ENCODE measurements around the gene STXBP6. TPM values are rescaled to one million over a fixed set of nuclear protein-coding genes. Genes with fewer than 3 reads are reported as not detected.

The STXBP6 gene
- total RNA-seq, 1 donor from 2014 or later, result 27.1 TPM

- no peak overlapping the region for H3K27ac ChIP-seq (ENCODE audit: low read depth, low read length)
- H2AFZ ChIP-seq (ENCODE audit: low read depth, low read length), result no peak overlapping the region
- DNase-seq (ENCODE audit: low read depth) (no peak), FAIRE-seq (no peak)
- peaks cover 13% of the 10 kb centered on the region for H3K27me3 Mint-ChIP-seq (ENCODE audit: low read depth, unreplicated experiment)
- no peaks in the 10 kb centered on the region for H4K20me1 ChIP-seq (ENCODE audit: insufficient read depth, low read length)
- peaks cover 13% of the 10 kb centered on the region for H3K27me3 ChIP-seq (ENCODE audit: insufficient read depth, low read length)
- H3K4me2 ChIP-seq (ENCODE audit: low read length), result no peak overlapping the region
- no peak overlapping the region for H3K27ac Mint-ChIP-seq (ENCODE audit: unreplicated experiment)
- no peaks in the 10 kb centered on the region for H3K9me3 ChIP-seq (ENCODE audit: insufficient read depth, low read depth, low read length)
- no peak overlapping the region for H3K4me3 ChIP-seq (ENCODE audit: insufficient read depth, low read depth, low read length)
- TF ChIP-seq CTCF (IDR thresholded peaks at IDR 0.05; ENCODE audit: insufficient read depth, low read depth, low read length) (no peak), EZH2 (IDR thresholded peaks at IDR 0.05; ENCODE audit: insufficient read depth, low read length) (no peak)
- no peaks in the 10 kb centered on the region for H3K9me3 Mint-ChIP-seq (ENCODE audit: unreplicated experiment)
- peaks cover 29% of the 10 kb centered on the region for H3K4me1 Mint-ChIP-seq (ENCODE audit: low read depth, unreplicated experiment)
- no peak overlapping the region for H3K9ac ChIP-seq (ENCODE audit: low read length)
- no peaks in the 10 kb centered on the region for H3K36me3 Mint-ChIP-seq (ENCODE audit: low read depth, unreplicated experiment)
- no peaks in the 10 kb centered on the region for H3K36me3 ChIP-seq (ENCODE audit: insufficient read depth, low read length)
- H3K4me3 Mint-ChIP-seq (ENCODE audit: unreplicated experiment), result no peak overlapping the region
- peaks cover 19% of the 10 kb centered on the region for H3K4me1 ChIP-seq (ENCODE audit: insufficient read depth, low read length)
- no peaks in the 10 kb centered on the region for H3K79me2 ChIP-seq (ENCODE audit: insufficient read depth, low read length)
Measured at GRCh38 chr14:25052385-25052784, 2.4 kb upstream of the STXBP6 start.

GRCh38 chr14:25050269-25051150, 563 bp upstream of the STXBP6 start:
- H3K36me3 ChIP-seq (ENCODE audit: insufficient read depth, low read length), result no peaks in the 10 kb centered on the region
- peak overlapping the region; percentile 91 for H3K4me3 Mint-ChIP-seq (ENCODE audit: unreplicated experiment)
- DNase-seq (ENCODE audit: low read depth) (peak; percentile 83), FAIRE-seq (no peak)
- H3K9me3 Mint-ChIP-seq (ENCODE audit: unreplicated experiment), result no peaks in the 10 kb centered on the region
- H3K9me3 ChIP-seq (ENCODE audit: insufficient read depth, low read depth, low read length), result no peaks in the 10 kb centered on the region
- H3K4me1 Mint-ChIP-seq (ENCODE audit: low read depth, unreplicated experiment), result peaks cover 32% of the 10 kb centered on the region
- no peaks in the 10 kb centered on the region for H3K79me2 ChIP-seq (ENCODE audit: insufficient read depth, low read length)
- H3K27me3 ChIP-seq (ENCODE audit: insufficient read depth, low read length), result peaks cover 13% of the 10 kb centered on the region
- H3K4me1 ChIP-seq (ENCODE audit: insufficient read depth, low read length), result peaks cover 19% of the 10 kb centered on the region
- no peaks in the 10 kb centered on the region for H3K36me3 Mint-ChIP-seq (ENCODE audit: low read depth, unreplicated experiment)
- H3K27ac Mint-ChIP-seq (ENCODE audit: unreplicated experiment), result peak overlapping the region; percentile 66
- peak overlapping the region; percentile 93 for H3K4me2 ChIP-seq (ENCODE audit: low read length)
- TF ChIP-seq EZH2 (IDR thresholded peaks at IDR 0.05; ENCODE audit: insufficient read depth, low read length), result no peak
- no peak for TF ChIP-seq CTCF (IDR thresholded peaks at IDR 0.05; ENCODE audit: insufficient read depth, low read depth, low read length)
- peak overlapping the region; percentile 65 for H3K4me3 ChIP-seq (ENCODE audit: insufficient read depth, low read depth, low read length)
- peaks cover 13% of the 10 kb centered on the region for H3K27me3 Mint-ChIP-seq (ENCODE audit: low read depth, unreplicated experiment)
- H3K9ac ChIP-seq (ENCODE audit: low read length), result peak overlapping the region; percentile 66
- no peak overlapping the region for H3K27ac ChIP-seq (ENCODE audit: low read depth, low read length)
- H4K20me1 ChIP-seq (ENCODE audit: insufficient read depth, low read length), result no peaks in the 10 kb centered on the region
- H2AFZ ChIP-seq (ENCODE audit: low read depth, low read length), result peak overlapping the region; percentile 73

- H3K4me1 ChIP-seq (ENCODE audit: insufficient read depth, low read length), result peaks cover 19% of the 10 kb centered on the region
- peak overlapping the region; percentile 73 for H2AFZ ChIP-seq (ENCODE audit: low read depth, low read length)
- no peak overlapping the region for H3K27ac ChIP-seq (ENCODE audit: low read depth, low read length)
- H3K9ac ChIP-seq (ENCODE audit: low read length), result peak overlapping the region; percentile 64
- peaks cover 35% of the 10 kb centered on the region for H3K4me1 Mint-ChIP-seq (ENCODE audit: low read depth, unreplicated experiment)
- H3K79me2 ChIP-seq (ENCODE audit: insufficient read depth, low read length), result no peaks in the 10 kb centered on the region
- H3K4me3 ChIP-seq (ENCODE audit: insufficient read depth, low read depth, low read length), result peak overlapping the region; percentile 65
- DNase-seq (ENCODE audit: low read depth) (peak; percentile 10), FAIRE-seq (no peak)
- H3K27ac Mint-ChIP-seq (ENCODE audit: unreplicated experiment), result peak overlapping the region; percentile 43
- H3K36me3 Mint-ChIP-seq (ENCODE audit: low read depth, unreplicated experiment), result no peaks in the 10 kb centered on the region
- no peaks in the 10 kb centered on the region for H3K36me3 ChIP-seq (ENCODE audit: insufficient read depth, low read length)
- H4K20me1 ChIP-seq (ENCODE audit: insufficient read depth, low read length), result no peaks in the 10 kb centered on the region
- peak overlapping the region; percentile 93 for H3K4me2 ChIP-seq (ENCODE audit: low read length)
- H3K27me3 Mint-ChIP-seq (ENCODE audit: low read depth, unreplicated experiment), result peaks cover 13% of the 10 kb centered on the region
- TF ChIP-seq EZH2 (IDR thresholded peaks at IDR 0.05; ENCODE audit: insufficient read depth, low read length), result no peak
- TF ChIP-seq CTCF (IDR thresholded peaks at IDR 0.05; ENCODE audit: insufficient read depth, low read depth, low read length), result no peak
- H3K4me3 Mint-ChIP-seq (ENCODE audit: unreplicated experiment), result peak overlapping the region; percentile 92
- no peaks in the 10 kb centered on the region for H3K9me3 Mint-ChIP-seq (ENCODE audit: unreplicated experiment)
- peaks cover 13% of the 10 kb centered on the region for H3K27me3 ChIP-seq (ENCODE audit: insufficient read depth, low read length)
- H3K9me3 ChIP-seq (ENCODE audit: insufficient read depth, low read depth, low read length), result no peaks in the 10 kb centered on the region
Measured at GRCh38 chr14:25049093-25049567, 817 bp downstream of the STXBP6 start.

Measured in astrocyte (in vitro differentiated cells and primary cell).